Measurements from ENCODE around the gene KPNA2. TPM values are rescaled to one million over a fixed set of nuclear protein-coding genes. Genes with fewer than 3 reads are reported as not detected.

Gene KPNA2
- total and polyA plus RNA-seq, 2 of the 13 experiments (the other 11 are each of a cell fraction or from before 2014, with no cell fraction given), result 111 to 305 TPM

DNA sequence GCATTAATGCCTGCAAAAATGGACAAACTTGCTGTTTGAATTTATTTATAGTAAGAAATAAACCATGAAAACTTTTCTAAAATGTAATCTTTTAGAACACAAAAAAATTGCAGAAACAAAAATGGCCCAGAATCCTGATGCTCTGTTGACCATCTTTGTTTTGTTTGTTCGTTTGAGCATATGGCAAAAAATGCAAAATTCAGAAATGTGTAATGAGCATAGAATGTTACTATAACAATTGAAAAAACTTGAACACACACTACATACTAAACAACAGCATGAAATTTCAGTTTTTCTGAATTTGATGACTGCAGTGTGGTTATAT is 1.1 kb upstream of the KPNA2 start:
- peak overlapping the region; percentile 41; the same call in 1 of the 2 replicates for H3K9ac ChIP-seq (ENCODE audit: insufficient read depth, low read depth, low read length)
- no TSS peak for BruUV-seq (replicated peaks)
- intact Hi-C loops (cut with micrococcal nuclease; ENCODE audit: unreplicated experiment), result loop anchor here (2.0 to 10.0 kb wide), 2 partner anchors 14 to 420 kb away; partner anchors contain the start of gene WIPI1
- H3K4me3 ChIP-seq (replicated peaks in 1 of 3; ENCODE audit: insufficient read depth in 1 of 3, low read depth in 2 of 3, low read length in 3 of 3), result peak overlapping the region; percentile 27 to 49 (median 44); a peak in 5 of 6 replicates
- CTCF ChIA-PET (ENCODE audit: low intra/inter-chr PET ratio, low total read pairs), result no interaction called here
- H3K79me2 ChIP-seq (ENCODE audit: insufficient read depth, low read length), result peaks cover 31% of the 10 kb centered on the region
- H3K27ac ChIP-seq (ENCODE audit: extremely low read length, insufficient read depth, low read length), result peak overlapping the region; percentile 47
- no peak for ATAC-seq
- DNase-seq (ENCODE audit: low spot score), result no peak
- POLR2A ChIA-PET, result interaction anchor here (0.7 to 1.5 kb wide), 4 partner anchors 11 to 41 kb away, joined by 3 to 16 read pairs (median 6); partner anchors contain the start of gene C17orf58
- WGBS (ENCODE audit: low lambda C conversion rate), result 8% methylated on average over 1 of the region's 1 CpG
- H3K27me3 ChIP-seq (ENCODE audit: control insufficient read depth in 1 of 2, insufficient read depth in 2 of 2, low read length in 2 of 2), result no peaks in the 10 kb centered on the region; a peak in 1 of 5 replicates
- peak overlapping the region; percentile 24 for H2AFZ ChIP-seq (ENCODE audit: low read length)
- peaks cover 69% of the 10 kb centered on the region for H3K4me1 ChIP-seq (ENCODE audit: insufficient read depth, low read length)
- peak overlapping the region; percentile 76 for H3K4me2 ChIP-seq (ENCODE audit: low read depth, low read length)
- 0 out of 2 replicates have a peak, but pooled peaks cover 7% of the 10 kb centered on the region for H4K20me1 ChIP-seq (ENCODE audit: insufficient read depth, low read length)
- H3K36me3 ChIP-seq (replicated peaks in 1 of 2; ENCODE audit: control insufficient read depth in 1 of 2, insufficient read depth in 2 of 2, low read length in 2 of 2), result peaks cover 4 to 23% of the 10 kb centered on the region in 2 experiments; a peak in 3 of 5 replicates
- no peak for FAIRE-seq
- in situ Hi-C loops (cut with HindIII; ENCODE audit: extremely low pct_ligation_motif_present, low pct_unique_long_range_greater_than_20kb), result no loop called here
- no peaks in the 10 kb centered on the region for H3K9me3 ChIP-seq (ENCODE audit: low read length)
- TF ChIP-seq ZNF207 (IDR thresholded peaks at IDR 0.05; ENCODE audit: borderline replicate concordance) (no peak), ZSCAN31 (CRISPR knock-in tag; IDR thresholded peaks at IDR 0.05; ENCODE audit: low read depth) (no peak), MIXL1 (CRISPR knock-in tag; IDR thresholded peaks at IDR 0.05) (no peak), ATF7 (IDR thresholded peaks at IDR 0.05) (no peak), ATF7 (CRISPR knock-in tag; IDR thresholded peaks at IDR 0.05) (no peak), ZMYM4 (CRISPR knock-in tag; IDR thresholded peaks at IDR 0.05) (no peak), ZBTB42 (CRISPR knock-in tag; IDR thresholded peaks at IDR 0.05) (no peak), KDM2A (CRISPR knock-in tag; IDR thresholded peaks at IDR 0.05; ENCODE audit: borderline replicate concordance, low read depth) (no peak), SETDB1 (CRISPR knock-in tag; IDR thresholded peaks at IDR 0.05; ENCODE audit: borderline replicate concordance) (no peak), MAFK (conservative IDR thresholded peaks at IDR 0.05 in 1 of 2, IDR thresholded peaks at IDR 0.05 in 1 of 2; ENCODE audit: low read length in 2 of 2) (no peak), JUN (CRISPR knock-in tag; IDR thresholded peaks at IDR 0.05) (no peak), XBP1 (CRISPR knock-in tag; IDR thresholded peaks at IDR 0.05) (no peak), POLR2AphosphoS5 (IDR thresholded peaks at IDR 0.05; ENCODE audit: low read depth, low read length) (no peak), PCBP2 (optimal IDR thresholded peaks at IDR 0.05; ENCODE audit: low read depth, low read length, poor library complexity, severe bottlenecking) (no peak), ZMAT3 (CRISPR knock-in tag; conservative IDR thresholded peaks at IDR 0.05) (no peak)
- TF ChIP-seq, protein P1, sequence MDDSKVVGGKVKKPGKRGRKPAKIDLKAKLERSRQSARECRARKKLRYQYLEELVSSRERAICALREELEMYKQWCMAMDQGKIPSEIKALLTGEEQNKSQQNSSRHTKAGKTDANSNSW (CRISPR knock-in tag; IDR thresholded peaks at IDR 0.05; ENCODE audit: borderline replicate concordance), result no peak
- TF ChIP-seq, protein P2, sequence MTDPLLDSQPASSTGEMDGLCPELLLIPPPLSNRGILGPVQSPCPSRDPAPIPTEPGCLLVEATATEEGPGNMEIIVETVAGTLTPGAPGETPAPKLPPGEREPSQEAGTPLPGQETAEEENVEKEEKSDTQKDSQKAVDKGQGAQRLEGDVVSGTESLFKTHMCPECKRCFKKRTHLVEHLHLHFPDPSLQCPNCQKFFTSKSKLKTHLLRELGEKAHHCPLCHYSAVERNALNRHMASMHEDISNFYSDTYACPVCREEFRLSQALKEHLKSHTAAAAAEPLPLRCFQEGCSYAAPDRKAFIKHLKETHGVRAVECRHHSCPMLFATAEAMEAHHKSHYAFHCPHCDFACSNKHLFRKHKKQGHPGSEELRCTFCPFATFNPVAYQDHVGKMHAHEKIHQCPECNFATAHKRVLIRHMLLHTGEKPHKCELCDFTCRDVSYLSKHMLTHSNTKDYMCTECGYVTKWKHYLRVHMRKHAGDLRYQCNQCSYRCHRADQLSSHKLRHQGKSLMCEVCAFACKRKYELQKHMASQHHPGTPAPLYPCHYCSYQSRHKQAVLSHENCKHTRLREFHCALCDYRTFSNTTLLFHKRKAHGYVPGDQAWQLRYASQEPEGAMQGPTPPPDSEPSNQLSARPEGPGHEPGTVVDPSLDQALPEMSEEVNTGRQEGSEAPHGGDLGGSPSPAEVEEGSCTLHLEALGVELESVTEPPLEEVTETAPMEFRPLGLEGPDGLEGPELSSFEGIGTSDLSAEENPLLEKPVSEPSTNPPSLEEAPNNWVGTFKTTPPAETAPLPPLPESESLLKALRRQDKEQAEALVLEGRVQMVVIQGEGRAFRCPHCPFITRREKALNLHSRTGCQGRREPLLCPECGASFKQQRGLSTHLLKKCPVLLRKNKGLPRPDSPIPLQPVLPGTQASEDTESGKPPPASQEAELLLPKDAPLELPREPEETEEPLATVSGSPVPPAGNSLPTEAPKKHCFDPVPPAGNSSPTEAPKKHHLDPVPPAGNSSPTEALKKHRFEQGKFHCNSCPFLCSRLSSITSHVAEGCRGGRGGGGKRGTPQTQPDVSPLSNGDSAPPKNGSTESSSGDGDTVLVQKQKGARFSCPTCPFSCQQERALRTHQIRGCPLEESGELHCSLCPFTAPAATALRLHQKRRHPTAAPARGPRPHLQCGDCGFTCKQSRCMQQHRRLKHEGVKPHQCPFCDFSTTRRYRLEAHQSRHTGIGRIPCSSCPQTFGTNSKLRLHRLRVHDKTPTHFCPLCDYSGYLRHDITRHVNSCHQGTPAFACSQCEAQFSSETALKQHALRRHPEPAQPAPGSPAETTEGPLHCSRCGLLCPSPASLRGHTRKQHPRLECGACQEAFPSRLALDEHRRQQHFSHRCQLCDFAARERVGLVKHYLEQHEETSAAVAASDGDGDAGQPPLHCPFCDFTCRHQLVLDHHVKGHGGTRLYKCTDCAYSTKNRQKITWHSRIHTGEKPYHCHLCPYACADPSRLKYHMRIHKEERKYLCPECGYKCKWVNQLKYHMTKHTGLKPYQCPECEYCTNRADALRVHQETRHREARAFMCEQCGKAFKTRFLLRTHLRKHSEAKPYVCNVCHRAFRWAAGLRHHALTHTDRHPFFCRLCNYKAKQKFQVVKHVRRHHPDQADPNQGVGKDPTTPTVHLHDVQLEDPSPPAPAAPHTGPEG (CRISPR knock-in tag; IDR thresholded peaks at IDR 0.05), result no peak
- TF ChIP-seq, protein P3, sequence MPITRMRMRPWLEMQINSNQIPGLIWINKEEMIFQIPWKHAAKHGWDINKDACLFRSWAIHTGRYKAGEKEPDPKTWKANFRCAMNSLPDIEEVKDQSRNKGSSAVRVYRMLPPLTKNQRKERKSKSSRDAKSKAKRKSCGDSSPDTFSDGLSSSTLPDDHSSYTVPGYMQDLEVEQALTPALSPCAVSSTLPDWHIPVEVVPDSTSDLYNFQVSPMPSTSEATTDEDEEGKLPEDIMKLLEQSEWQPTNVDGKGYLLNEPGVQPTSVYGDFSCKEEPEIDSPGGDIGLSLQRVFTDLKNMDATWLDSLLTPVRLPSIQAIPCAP (CRISPR knock-in tag; IDR thresholded peaks at IDR 0.05; ENCODE audit: low read depth), result no peak

All from HepG2 (cell line).